Measurements from ENCODE around the gene CXCL16.

The CXCL16 gene, protein sequence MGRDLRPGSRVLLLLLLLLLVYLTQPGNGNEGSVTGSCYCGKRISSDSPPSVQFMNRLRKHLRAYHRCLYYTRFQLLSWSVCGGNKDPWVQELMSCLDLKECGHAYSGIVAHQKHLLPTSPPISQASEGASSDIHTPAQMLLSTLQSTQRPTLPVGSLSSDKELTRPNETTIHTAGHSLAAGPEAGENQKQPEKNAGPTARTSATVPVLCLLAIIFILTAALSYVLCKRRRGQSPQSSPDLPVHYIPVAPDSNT

DNA sequence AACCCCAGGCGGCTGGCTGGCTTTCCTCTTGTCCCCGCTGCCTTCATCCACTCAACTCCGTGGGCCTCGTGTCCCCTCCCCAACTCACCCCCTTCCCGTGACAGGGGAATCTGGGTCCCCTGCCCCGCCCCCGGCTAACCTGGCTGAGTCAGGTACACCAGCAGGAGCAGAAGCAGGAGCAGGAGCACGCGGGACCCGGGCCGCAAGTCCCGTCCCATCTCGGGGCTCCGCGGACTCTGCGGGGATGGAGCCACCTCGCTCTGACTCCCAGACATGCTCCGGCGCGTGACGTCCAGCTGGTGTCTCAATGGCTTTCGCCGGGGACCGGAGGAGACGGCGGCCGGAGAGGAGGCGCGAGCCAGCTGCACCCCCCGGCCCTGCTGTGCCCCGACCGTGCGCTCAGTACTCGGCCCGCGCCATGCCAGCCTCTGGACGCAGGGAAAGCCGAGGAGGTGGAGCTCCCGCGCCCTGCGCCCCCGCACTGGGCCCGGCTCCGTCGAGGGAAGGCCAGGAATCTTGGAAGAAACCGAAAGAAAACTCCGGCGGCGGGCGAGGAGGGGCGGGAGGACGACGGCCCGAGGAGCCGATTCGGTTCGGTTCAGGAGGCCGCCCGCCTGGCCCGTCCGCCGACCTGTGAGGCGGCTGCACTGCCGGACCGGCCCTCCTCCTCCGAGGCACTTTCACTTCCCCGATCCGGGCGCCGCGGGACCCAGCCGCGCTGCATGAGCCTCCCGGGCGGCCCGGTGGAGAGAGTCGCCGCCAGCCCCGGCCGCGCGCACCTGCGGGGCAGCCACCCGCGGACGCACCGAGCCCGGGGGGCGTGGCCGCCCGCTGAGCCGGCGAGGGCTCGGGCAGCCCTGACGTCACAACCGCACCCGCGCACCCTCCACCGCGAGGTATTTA, at the start of gene CXCL16, which contains the start of gene ZMYND15:
Gene CXCL16 (minus strand): TSS at position 807 of the 903 bp plus-strand sequence. CDS start 589 bp downstream, at position 218.
Gene ZMYND15 (plus strand): TSS at position 712 of the 903 bp plus-strand sequence. CDS start 716 bp downstream, outside the sequence.
- DNase-seq (ENCODE audit: low read depth), result peak; percentile 45

DNA sequence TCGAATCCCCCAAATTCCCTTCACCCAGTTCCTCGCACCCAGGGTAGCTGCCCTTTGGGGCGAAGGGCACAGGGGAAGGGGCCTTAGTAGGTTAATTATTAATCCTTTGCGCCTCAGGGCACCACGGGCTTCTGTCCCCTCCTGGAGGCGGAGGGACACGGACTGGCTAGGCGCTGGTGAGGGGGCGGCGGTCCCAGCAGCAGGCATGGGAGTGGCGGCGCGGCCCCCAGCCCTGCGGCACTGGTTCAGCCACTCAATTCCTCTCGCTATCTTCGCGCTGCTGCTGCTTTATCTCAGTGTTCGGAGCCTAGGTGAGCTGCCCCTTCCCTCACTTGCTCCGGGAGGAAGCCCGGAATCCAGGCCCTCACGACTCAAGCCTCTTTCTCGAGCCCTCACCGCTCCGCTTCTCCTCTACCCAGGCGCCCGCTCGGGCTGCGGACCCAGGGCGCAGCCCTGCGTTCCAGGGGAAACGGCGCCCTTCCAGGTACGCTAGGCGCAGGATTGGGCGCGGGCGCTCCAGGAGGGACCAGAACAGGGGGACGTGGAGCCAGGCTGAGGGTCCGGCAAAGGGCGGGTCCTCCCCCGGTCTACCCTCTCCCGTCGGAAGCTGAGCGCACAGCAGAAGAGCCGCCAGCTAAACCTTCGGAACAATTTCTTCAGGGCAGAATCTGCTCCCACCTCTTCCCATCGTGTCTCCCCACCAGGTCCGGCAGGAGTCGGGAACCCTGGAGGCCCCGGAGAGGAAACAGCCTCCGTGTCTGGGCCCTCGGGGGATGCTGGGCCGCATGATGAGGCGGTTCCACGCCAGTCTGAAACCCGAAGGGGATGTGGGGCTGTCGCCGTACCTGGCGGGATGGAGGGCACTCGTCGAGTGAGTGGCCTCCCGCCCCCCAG, 49.3 kb upstream of the CXCL16 start, which contains the start of gene GLTPD2:
Gene GLTPD2 (plus strand): TSS at position 158 of the 894 bp plus-strand sequence. CDS start 48 bp downstream, at position 206.
- DNase-seq (ENCODE audit: low read depth), result no peak

DNA sequence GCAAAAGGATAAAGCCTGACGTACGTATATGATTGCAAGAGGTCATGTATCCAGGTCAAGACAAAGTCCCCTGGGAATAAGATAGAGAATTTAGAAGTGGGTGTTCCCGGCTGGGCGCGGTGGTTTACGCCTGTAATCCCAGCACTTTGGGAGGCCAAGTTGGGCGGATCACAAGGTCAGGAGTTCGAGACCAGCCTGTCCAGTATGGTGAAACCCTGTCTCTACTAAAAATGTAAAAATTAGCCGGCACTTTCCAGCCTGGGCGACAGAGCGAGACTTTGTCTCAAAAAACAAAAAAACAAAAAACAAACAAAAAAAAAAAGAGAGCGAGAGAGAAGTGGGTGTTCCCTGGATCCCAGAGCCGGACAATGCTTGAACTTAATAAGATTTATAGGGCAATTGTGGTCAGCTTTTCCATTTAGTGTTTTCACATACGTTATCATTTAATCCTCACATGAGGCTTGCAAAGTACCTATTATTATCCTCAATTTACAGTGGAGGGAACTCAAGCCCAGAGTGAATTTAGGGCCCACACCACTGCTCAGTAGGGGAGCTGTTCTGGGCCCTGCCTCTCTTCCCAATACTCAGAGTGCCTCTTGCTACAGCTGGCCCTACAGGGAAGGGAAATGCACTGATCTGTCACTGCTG, 48.6 kb upstream of the CXCL16 start:
- DNase-seq (ENCODE audit: low read depth), result no peak

DNA sequence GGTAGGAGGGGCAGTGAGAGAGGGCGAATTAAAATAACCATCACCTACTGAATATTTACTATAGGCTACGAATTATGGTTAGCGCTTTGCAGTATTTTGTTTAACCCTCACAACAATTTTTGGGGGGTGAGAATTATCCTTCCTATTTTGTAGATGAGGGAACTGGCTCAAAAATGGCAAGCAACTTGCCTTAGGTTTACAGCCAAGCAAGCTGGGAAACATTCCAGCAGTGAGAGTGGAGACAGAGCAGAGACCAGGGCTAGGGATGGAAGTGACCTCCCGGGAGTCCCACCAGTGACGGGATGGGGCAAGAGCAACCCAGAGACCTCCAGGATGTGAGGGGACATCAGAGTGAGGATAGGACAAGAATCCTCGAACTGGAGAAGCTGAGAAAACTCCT, 46.8 kb upstream of the CXCL16 start:
- DNase-seq (ENCODE audit: low read depth), result no peak

DNA sequence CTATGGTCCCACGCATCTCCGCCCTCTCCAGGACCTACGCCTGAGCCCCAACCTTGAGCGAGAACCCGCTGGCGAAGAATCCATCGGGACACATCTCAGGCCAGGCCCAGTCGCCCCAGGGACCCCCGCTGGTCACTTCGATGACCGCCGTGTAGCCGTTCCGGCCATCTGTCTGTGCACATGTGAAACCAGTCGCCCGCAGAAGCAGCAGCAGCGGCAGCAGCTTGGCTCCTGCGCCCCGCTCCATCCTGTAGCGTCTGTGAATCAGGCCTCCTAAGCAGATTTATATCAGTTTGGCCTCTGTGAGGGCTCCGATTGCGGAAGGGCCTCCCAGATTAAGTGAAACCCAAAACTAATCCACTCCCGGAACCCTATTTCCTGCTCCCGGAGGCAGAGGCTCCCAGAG, 46.4 kb upstream of the CXCL16 start, which contains the start of gene VMO1:
Gene VMO1 (minus strand): TSS at position 259 of the 406 bp plus-strand sequence. CDS start 12 bp downstream, at position 247.
- DNase-seq (ENCODE audit: low read depth), result no peak

DNA sequence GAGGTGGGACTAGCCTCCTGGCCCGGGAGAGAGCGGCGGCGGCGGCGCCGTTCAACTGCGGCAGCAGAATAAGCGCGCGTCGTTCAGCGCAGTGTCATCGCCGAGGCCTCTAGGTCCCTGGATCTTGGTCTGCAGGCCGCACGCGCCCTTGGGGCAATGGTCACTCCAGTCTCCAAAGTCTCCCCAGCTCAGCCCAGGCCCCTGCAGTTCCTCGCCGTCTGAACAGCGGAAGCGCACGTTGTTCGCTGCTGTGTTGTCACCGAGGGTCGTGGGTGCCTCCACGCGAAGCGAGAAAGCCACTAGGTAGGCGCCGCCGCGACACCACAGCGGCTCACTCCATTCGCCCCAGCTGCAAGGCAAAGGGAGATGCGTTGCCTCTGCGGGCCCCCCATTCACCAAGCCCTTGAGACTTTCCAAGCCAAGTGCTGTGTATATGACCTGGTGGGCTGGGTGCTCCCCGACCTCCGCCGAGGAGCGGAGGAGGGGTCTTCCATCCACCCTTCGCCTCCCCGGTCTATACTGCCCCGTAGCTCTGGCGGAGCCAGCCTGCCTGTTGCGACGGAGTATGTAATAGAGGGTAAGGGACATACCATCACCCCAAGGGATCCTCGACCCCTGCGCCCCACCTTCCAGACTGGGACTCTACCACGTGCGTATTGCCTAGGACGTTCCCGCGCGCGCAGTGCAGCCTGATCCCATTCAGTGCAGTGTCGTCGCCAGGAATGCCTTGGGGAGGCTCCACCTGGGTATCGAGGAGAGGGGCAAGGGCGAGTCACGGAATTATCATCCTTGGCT, 45.8 kb upstream of the CXCL16 start:
- DNase-seq (ENCODE audit: low read depth), result no peak

DNA sequence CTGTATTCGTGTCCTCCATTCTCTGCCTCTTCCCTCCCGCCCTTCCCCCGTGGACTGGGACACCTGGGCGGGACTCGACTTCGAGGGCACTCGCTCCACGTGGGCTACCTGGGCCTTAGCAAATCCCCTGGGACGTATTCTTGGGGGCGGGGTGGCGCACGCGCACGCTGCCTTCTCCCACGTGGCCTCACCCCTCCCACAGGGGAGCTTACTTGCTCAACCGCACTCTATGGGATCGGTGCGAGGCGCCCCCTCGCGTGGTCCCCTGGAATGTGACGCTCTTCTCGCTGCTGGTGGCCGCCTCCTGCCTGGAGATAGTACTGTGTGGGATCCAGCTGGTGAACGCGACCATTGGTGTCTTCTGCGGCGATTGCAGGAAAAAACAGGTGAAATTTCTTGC, 42.9 kb upstream of the CXCL16 start:
- no peak for DNase-seq (ENCODE audit: low read depth)

DNA sequence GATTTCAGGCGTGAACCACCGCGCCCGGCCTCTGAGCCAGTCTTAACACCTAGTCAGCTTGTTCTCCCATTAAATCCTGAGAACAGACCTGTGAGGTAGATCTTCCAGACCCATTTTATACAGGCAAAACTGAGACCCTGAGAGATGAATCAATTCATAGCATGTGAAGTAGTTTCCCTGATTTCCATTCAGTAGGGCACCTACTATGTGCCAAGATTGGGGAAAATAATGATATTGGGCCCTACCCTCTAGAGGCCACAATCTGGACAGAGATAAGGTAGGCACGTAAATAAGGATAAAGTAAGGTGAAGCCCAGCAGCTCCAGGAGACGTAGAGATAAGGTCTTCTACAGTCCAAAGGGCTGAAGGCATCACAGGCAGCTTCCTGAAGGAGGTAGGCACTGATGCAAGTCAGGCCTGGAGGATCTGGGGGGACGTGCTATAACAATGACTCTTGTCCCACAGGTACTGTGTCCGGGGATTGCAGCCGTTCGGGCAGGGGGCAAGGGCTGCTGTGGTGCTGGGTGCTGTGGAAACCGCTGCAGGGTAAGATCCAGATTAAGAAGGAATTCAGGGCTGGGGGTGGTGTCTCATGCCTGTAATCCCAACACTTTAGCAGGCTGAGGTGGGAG, 40.7 kb upstream of the CXCL16 start:
- no peak for DNase-seq (ENCODE audit: low read depth)

DNA sequence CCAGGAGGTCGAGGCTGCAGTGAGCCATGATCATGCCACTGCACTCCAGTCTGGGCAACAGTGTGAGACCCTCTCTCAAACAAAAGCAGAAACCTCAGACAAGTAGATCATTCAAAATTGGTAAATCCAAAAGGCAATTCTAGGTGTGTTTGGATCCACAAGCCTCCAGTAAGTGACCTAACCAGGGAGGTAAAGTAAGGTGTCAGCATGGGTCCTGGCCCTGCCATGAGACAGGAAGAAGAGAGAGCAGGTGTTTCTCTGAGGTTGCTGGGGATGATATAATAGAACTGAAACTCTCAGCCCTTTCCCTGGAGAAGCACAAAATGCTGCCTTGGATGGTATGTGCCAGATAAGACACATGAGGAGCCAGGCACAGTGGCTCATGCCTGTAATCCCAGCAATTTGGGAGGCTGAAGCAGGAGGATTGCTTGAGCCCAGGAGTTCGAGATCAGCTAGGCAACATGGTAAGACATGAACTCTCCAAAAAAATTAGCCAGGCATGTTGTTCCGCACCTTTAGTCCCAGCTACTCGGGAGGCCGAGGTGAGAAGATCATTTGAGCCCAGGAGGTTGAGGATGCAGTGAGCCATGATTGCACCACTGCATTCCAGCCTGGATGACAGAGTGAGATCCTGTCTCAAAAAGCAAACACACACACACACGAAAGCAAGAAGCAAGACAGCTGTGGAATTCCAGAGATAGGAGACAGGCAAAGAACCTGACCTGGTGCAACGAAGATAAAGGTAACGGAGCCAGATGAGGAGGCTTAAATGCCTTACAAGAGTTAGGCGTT, 38.4 kb upstream of the CXCL16 start:
- no peak for DNase-seq (ENCODE audit: low read depth)

DNA sequence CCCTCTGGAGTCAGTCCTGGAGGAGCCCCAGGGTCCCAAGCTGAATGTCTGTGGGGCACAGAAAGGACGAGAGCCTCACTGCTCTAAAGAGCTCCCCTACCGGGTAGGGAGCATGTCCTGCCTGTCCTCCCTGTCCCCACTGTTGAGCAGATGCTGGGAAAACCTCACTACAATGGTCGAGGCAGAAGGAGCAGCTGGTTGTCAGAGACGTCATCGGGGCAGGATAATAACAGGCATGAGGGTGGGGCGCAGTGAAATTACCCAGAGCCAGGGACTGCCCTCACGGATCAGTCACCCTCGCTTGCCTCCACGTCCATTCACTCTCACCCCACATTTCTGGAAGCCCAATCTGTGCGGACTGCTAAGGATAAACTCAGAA, 32.5 kb upstream of the CXCL16 start:
- DNase-seq (ENCODE audit: low read depth), result no peak

DNA sequence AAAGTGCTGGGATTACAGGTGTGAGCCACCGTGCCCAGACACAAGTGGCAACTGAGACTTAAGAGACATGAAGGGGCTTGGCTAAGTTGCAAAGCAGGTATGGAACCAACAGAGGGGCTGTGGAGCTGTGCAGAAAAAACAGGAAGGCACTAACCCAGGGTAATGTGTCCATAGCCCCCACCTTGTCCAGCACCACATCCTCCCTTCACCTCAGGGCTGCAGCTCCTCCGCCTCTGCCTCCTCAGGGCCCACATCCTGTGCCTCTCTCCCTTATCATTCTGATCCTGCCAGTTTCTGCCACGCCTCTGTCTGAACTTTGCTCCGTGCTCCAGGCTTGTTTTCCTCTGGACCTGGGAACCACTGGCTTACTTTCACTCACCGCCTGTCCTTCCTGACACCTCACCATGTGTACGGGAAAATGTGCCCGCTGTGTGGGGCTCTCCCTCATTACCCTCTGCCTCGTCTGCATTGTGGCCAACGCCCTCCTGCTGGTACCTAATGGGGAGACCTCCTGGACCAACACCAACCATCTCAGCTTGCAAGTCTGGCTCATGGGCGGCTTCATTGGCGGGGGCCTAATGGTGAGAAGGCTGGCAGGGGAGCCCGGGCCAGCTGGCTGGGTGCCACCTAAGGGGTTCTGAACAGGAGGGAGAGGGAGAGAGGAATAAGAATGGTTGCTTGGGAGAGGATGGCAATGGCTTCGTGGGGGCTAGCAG, 31.9 kb upstream of the CXCL16 start, which contains the start of gene TM4SF5:
Gene TM4SF5 (plus strand): TSS at position 368 of the 716 bp plus-strand sequence. CDS start 37 bp downstream, at position 405.
- no peak for DNase-seq (ENCODE audit: low read depth)

DNA sequence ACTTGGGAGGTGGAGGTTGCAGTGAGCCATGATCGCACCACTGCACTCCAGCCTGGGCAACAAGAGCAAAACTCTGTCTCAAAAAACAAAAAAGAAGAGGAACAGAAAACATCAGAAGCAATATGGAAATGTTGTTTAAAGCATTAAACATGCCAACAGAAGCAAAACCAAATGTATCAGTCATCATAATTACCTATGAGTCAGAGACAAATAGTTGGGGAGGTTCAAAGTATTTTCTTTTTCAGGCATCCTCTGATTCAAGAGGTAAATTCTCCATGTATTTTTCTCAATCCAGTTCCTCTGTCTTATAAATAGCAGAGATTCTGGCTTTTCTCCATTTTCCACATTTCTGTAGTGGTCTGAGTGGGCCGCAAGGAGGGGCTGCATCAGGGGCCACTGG, 29.9 kb upstream of the CXCL16 start:
- DNase-seq (ENCODE audit: low read depth), result no peak

DNA sequence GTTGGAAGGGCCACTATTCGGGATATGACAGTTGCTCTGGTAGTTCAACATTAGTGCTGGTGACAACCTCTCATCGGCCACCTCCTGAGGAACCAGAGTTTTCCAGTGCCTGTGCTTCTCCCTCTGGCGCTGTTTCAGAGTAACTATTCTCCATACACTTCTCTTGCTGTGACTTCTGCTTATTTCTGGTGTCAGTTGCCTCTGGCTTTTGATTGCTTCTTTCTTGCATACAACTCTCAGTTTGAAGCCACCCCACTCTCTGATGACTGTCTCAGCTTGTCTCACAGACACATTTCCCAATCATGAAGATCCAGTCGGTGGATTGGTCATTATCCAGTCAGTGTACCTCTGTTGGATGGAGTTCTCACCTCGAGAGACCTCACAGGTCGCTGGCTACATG, 28.6 kb upstream of the CXCL16 start:
- no peak for DNase-seq (ENCODE audit: low read depth)

DNA sequence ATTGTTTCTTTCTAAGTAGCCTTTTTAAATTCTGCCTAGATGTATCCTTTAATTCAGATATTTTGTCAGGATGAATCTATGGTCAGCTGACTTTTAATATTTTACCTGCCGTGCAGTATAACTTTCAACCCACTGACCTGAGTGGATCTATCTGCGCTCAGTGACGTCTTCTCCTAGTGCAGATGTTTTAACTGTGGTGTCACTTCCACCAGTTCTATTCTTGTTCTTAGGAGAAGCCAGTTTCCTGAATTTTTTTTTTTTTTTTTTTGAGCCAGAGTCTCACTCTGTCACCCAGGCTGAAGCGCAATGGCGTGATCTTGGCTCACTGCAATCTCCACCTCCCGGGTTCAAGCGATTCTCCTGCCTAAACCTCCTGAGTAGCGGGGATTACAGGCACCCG, 27.0 kb upstream of the CXCL16 start:
- no peak for DNase-seq (ENCODE audit: low read depth)

DNA sequence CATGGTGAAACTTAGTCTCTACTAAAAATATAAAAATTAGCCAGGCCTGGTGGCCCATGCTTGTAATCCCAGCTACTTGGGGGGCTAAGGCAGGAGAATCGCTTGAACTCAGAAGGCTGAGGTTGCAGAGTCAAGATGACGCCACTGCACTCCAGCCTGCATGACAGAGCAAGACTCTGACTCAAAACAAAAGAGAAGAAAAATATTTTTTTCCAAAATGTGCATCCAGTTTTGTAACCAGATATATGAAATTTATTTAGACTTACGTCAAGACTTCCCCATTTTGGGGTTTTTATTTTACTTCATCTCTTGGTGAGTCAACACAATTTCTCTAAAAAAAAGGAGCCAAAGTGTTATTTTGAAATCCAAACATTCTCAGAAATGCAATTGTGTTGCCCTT, 26.5 kb upstream of the CXCL16 start:
- DNase-seq (ENCODE audit: low read depth), result no peak

DNA sequence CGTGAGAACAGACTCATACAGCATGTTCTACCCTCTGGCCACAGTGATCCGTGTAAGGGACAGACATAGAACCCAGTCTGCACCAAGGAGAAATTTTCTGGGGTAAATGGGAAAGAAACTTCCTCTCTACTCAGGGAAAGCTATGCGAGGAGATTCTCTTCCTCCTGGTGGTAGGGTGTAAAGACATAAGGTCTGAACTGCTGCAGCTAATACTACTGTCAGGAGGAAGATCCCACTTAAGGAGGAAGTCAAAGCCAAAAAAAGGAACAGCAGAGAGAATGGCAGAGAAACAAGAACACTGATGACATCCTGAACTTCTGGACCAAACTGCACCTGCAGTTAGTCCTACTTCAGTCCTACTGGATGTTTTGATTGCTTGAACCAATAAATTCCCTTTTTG, 24.9 kb upstream of the CXCL16 start:
- no peak for DNase-seq (ENCODE audit: low read depth)

DNA sequence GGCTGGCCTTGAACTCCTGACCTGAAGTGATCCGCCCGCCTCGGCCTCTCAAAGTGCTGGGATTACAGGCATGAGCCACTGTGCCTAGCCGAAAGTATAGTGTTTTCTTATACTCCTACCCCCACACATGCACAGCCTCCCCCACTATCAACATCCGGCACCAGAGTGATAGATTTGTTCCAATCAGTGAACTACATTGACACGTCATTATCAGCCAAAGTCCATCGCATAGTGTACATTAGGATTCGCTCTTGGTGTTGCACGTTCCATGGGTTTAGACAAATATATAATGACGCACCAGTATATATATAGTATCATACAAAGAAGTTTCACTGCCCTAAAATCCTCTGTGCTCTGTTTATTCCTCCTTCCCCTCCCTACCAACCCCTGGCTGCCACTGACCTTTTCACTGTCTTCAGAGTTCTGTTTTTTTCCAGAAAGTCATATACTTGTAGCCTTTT, 20.1 kb upstream of the CXCL16 start:
- DNase-seq (ENCODE audit: low read depth), result no peak

DNA sequence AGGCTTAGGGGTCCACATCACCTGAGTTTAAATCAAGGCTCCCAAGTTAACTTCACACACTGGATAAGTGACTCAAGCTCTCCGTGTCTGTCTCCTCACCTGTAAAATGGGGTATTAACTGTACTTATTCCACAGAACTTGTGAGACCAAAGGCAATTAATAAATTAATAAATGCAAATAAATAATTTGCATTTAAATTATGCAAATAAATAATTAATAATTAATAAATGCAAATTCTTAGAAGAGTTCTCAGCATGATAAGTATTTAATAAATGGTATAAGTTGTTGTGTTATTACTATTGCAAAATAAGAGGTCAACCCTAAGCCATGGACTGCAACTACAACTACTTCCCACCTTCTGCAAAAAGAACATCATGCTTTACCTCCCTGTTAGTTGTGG, 13.7 kb upstream of the CXCL16 start:
- no peak for DNase-seq (ENCODE audit: low read depth)

Data from stimulated activated CD8-positive, alpha-beta memory T cell treated with anti-CD3 and anti-CD28 coated beads, Interleukin-12 subunit alpha, Interleukin-12 subunit beta, amount 100 ng/mL, for 4 hours (primary cell).